H1 (cell line): ENCODE results near the gene AIM2. TPM values are rescaled to one million over a fixed set of nuclear protein-coding genes. Genes with fewer than 3 reads are reported as not detected.

Experiments
- CTCF ChIA-PET: fragments of 300-600 bp; sonication (Branson Sonifier 250); formaldehyde crosslinking; loops from one replicate; lab custom pipeline; 2021; ENCODE audit not compliant: partially characterized antibody; lab: Charles Lee
- POLR2A ChIA-PET: fragments of 300-600 bp; sonication (Branson Sonifier 250); formaldehyde crosslinking; loops from one replicate; lab custom pipeline; 2021; ENCODE audit warnings: inconsistent platforms; ENCODE audit not compliant: partially characterized antibody; lab: Charles Lee
- DNase-seq, 2 experiments: peaks; one replicate each; pipeline versions ENCODE4 v3.0.0 to v3.0.0-alpha.2; 2010 to 2022; ENCODE audit warnings: low spot score in 2 of 2, low read depth in 1 of 2, mixed read lengths in 1 of 2
- FAIRE-seq: peaks from 2 replicates; lab custom pipeline; 2011; peaks lifted over from hg19 to GRCh38; lab: Jason Lieb, UNC
- H2AFZ ChIP-seq: 2 replicates; pipeline ENCODE4 v1.8.1; 2012; ENCODE audit warnings: low read length, inconsistent platforms
- H2AK5ac ChIP-seq: 2 replicates; pipeline ENCODE4 v1.6.1; 2013; ENCODE audit warnings: low read depth, low read length
- H2BK120ac ChIP-seq: replicated peaks from 2 replicates; pipeline ENCODE3; 2013; ENCODE audit warnings: low read depth, low read length, inconsistent platforms
- H2BK12ac ChIP-seq: 2 replicates; pipeline ENCODE4 v1.6.1; 2013; ENCODE audit warnings: low read depth, low read length
- H2BK15ac ChIP-seq: 2 replicates; pipeline ENCODE4 v1.6.1; 2013; ENCODE audit warnings: low read length
- H2BK20ac ChIP-seq: 2 replicates; pipeline ENCODE4 v1.6.1; 2013; ENCODE audit warnings: low read length
- H2BK5ac ChIP-seq: 2 replicates; pipeline ENCODE4 v1.6.1; 2013; ENCODE audit warnings: low read depth, low read length
- H3K14ac ChIP-seq: 2 replicates; pipeline ENCODE4 v1.6.1; 2013; ENCODE audit warnings: inconsistent platforms; ENCODE audit not compliant: insufficient read length
- H3K18ac ChIP-seq: 2 replicates; pipeline ENCODE4 v1.6.1; 2013; ENCODE audit warnings: low read length; ENCODE audit errors: extremely low read depth
- H3K23ac ChIP-seq: 2 replicates; pipeline ENCODE4 v1.6.1; 2013; ENCODE audit warnings: inconsistent platforms; ENCODE audit not compliant: insufficient read length
- H3K23me2 ChIP-seq: 2 replicates; pipeline ENCODE4 v1.6.1; 2013; ENCODE audit warnings: low read depth, low read length
- H3K27ac ChIP-seq: 2 replicates; pipeline ENCODE4 v1.6.1; 2011; ENCODE audit warnings: low read depth, low read length, inconsistent platforms
- H3K27me3 ChIP-seq, 4 experiments: replicated peaks in 1 of 4; 1 replicate in 1 of 4; 2 replicates in 3 of 4; pipeline versions ENCODE4 v1.6.1 to v1.8.1; 2011 to 2013; ENCODE audit warnings: low read length in 3 of 4, mild to moderate bottlenecking in 3 of 4, inconsistent platforms in 2 of 4, mixed read lengths in 2 of 4, moderate library complexity in 1 of 4; ENCODE audit not compliant: control insufficient read depth in 3 of 4, insufficient read depth in 3 of 4; ENCODE audit errors: extremely low read depth in 1 of 4
- H3K36me3 ChIP-seq, 4 experiments: 2 replicates each; pipeline versions ENCODE4 v1.6.1 to v1.8.1; 2011 to 2013; ENCODE audit warnings: mild to moderate bottlenecking in 4 of 4, low read length in 3 of 4, moderate library complexity in 2 of 4, control low read depth in 1 of 4, inconsistent platforms in 1 of 4; ENCODE audit not compliant: insufficient read depth in 4 of 4, control insufficient read depth in 2 of 4
- H3K4ac ChIP-seq: replicated peaks from 2 replicates; pipeline ENCODE3; 2013; ENCODE audit warnings: low read length, low read depth, mixed read lengths, inconsistent platforms; ENCODE audit not compliant: insufficient read length
- H3K4me1 ChIP-seq, 4 experiments: replicated peaks in 1 of 4; 1 replicate in 1 of 4; 2 replicates in 3 of 4; pipeline versions ENCODE4 v1.6.1 to v1.8.1; 2011 to 2013; ENCODE audit warnings: low read length in 3 of 4, inconsistent platforms in 2 of 4, mixed read lengths in 1 of 4; ENCODE audit not compliant: insufficient read depth in 4 of 4, control insufficient read depth in 3 of 4
- H3K4me2 ChIP-seq, 2 experiments: 2 replicates each; pipeline versions ENCODE4 v1.6.1 to v1.8.1; 2011 to 2013; ENCODE audit warnings: low read depth in 2 of 2, low read length in 2 of 2, control low read depth in 1 of 2, inconsistent platforms in 1 of 2, mild to moderate bottlenecking in 1 of 2; ENCODE audit not compliant: insufficient read depth in 1 of 2
- H3K4me3 ChIP-seq, 4 experiments: fragments of 200-600, 300-600 bp in 1 of 4; sonication (generic), shearing (Covaris generic), sonication (Bioruptor Twin) in 1 of 4; 2 replicates each; pipeline versions ENCODE4 v1.5.1 to v1.8.1; 2011 to 2016; ENCODE audit warnings: low read length in 4 of 4, low read depth in 3 of 4, control low read depth in 2 of 4, inconsistent platforms in 2 of 4, mild to moderate bottlenecking in 2 of 4, mixed read lengths in 1 of 4, moderate library complexity in 1 of 4; ENCODE audit not compliant: insufficient read depth in 2 of 4; ENCODE audit errors: extremely low read depth in 1 of 4
- H3K56ac ChIP-seq: replicated peaks from 2 replicates; pipeline ENCODE3; 2013; ENCODE audit warnings: low read depth, mild to moderate bottlenecking, mixed read lengths, low read length, inconsistent platforms; ENCODE audit not compliant: insufficient read length
- H3K79me1 ChIP-seq: 2 replicates; pipeline ENCODE4 v1.6.1; 2013; ENCODE audit warnings: low read depth, low read length, control low read depth
- H3K79me2 ChIP-seq, 2 experiments: 2 replicates each; pipeline versions ENCODE4 v1.6.1 to v1.8.1; 2012 to 2013; ENCODE audit warnings: low read length in 2 of 2, mild to moderate bottlenecking in 2 of 2, inconsistent platforms in 1 of 2; ENCODE audit not compliant: insufficient read depth in 2 of 2, control insufficient read depth in 1 of 2
- H3K9ac ChIP-seq, 4 experiments: replicated peaks in 1 of 4; 1 replicate in 1 of 4; 2 replicates in 3 of 4; pipeline versions ENCODE4 v1.6.1 to v1.8.1; 2011 to 2013; ENCODE audit warnings: low read depth in 3 of 4, low read length in 3 of 4, control low read depth in 2 of 4, mild to moderate bottlenecking in 2 of 4, moderate library complexity in 2 of 4, inconsistent platforms in 1 of 4; ENCODE audit errors: extremely low read depth in 1 of 4
- H3K9me3 ChIP-seq, 2 experiments: 2 replicates each; pipeline versions ENCODE4 v1.6.1 to v1.8.1; 2012 to 2013; ENCODE audit warnings: mild to moderate bottlenecking in 2 of 2, moderate library complexity in 2 of 2, control low read depth in 1 of 2, inconsistent platforms in 1 of 2, low read depth in 1 of 2, low read length in 1 of 2, mixed read lengths in 1 of 2; ENCODE audit not compliant: insufficient read depth in 2 of 2
- H4K20me1 ChIP-seq, 2 experiments: replicated peaks in 1 of 2; 2 replicates each; pipeline versions ENCODE3 to v1.8.1; 2011 to 2013; ENCODE audit warnings: inconsistent platforms in 2 of 2, low read length in 2 of 2, mild to moderate bottlenecking in 1 of 2; ENCODE audit not compliant: insufficient read depth in 2 of 2, control insufficient read depth in 1 of 2
- H4K5ac ChIP-seq: 2 replicates; pipeline ENCODE4 v1.6.1; 2013; ENCODE audit warnings: low read length, low read depth, mixed read lengths, inconsistent platforms; ENCODE audit not compliant: insufficient read length
- H4K8ac ChIP-seq: 2 replicates; pipeline ENCODE4 v1.8.0; 2013; ENCODE audit warnings: mild to moderate bottlenecking, moderate library complexity, low read length, inconsistent platforms; ENCODE audit not compliant: insufficient read depth; ENCODE audit errors: extremely low read depth
- H4K91ac ChIP-seq: replicated peaks from 2 replicates; pipeline ENCODE3; 2013; ENCODE audit warnings: low read length, mixed read lengths, inconsistent platforms; ENCODE audit not compliant: insufficient read length
- BRCA1 ChIP-seq: IDR thresholded peaks from 2 replicates; pipeline ENCODE4 v1.6.1; 2012; ENCODE audit warnings: low read depth, low read length, improper control_type of control experiment
- RAD21 ChIP-seq, 2 experiments: IDR thresholded peaks in 1 of 2; conservative IDR thresholded peaks in 1 of 2; 2 replicates each; pipeline ENCODE4 v1.6.1; 2011; ENCODE audit warnings: low read depth in 2 of 2, low read length in 2 of 2, improper control_type of control experiment in 1 of 2, inconsistent platforms in 1 of 2, mild to moderate bottlenecking in 1 of 2, moderate library complexity in 1 of 2
- RFX5 ChIP-seq: IDR thresholded peaks from 2 replicates; pipeline ENCODE4 v1.6.1; 2011; ENCODE audit warnings: low read depth, low read length, improper control_type of control experiment, borderline replicate concordance
- SAP30 ChIP-seq: fragments of 300-600 bp; sonication (generic); IDR thresholded peaks from 2 replicates; pipeline ENCODE4 v1.7.1; 2012; ENCODE audit warnings: low read length, moderate library complexity, mild to moderate bottlenecking, inconsistent platforms; ENCODE audit not compliant: insufficient read depth, insufficient replicate concordance
- SP1 ChIP-seq: IDR thresholded peaks from 2 replicates; pipeline ENCODE4 v1.6.1; 2011; ENCODE audit warnings: low read depth, low read length
- SUZ12 ChIP-seq: fragments of 200-600 bp; sonication (generic); IDR thresholded peaks from 2 replicates; pipeline ENCODE4 v1.6.1; 2012; ENCODE audit warnings: mild to moderate bottlenecking, inconsistent platforms, low read length, moderate library complexity, mixed read lengths
- TBP ChIP-seq: IDR thresholded peaks from 2 replicates; pipeline ENCODE4 v1.6.1; 2011; ENCODE audit warnings: low read depth, low read length, improper control_type of control experiment
- YY1 ChIP-seq: IDR thresholded peaks from 2 replicates; pipeline ENCODE4 v1.6.1; 2011; ENCODE audit warnings: low read depth, mild to moderate bottlenecking, low read length
- ZNF274 ChIP-seq: IDR thresholded peaks from 2 replicates; pipeline ENCODE4 v1.7.0; 2012; ENCODE audit warnings: low read length, borderline replicate concordance; ENCODE audit errors: extremely low read depth
- WGBS, 2 experiments: shearing (Covaris generic) in 1 of 2; methylation state at CpG; one replicate each; pipeline versions ENCODE4 v1.1.6 to v1.1.7; 2013 to 2015; ENCODE audit warnings: low lambda C conversion rate in 2 of 2, mixed read lengths in 2 of 2, inconsistent platforms in 1 of 2, low coverage in 1 of 2, missing lambda C conversion rate in 1 of 2; ENCODE audit not compliant: insufficient replicate concordance in 2 of 2, insufficient coverage in 1 of 2, insufficient read length in 1 of 2; ENCODE audit errors: extremely low coverage in 1 of 2, missing lambda C conversion rate in 1 of 2; 5-methylcytosine and 5-hydroxymethylcytosine counted together
- polyA plus RNA-seq, 7 experiments: library from polyadenylated mRNA; depleted of rRNA in 3 of 7; stranded (reverse) in 5 of 7; unstranded in 2 of 7; fragments of >200 nt in 5 of 7; fragments of 200-250 nt in 2 of 7; gene quantifications; 1 replicate in 5 of 7; 2 replicates in 1 of 7; 4 replicates in 1 of 7; pipeline versions ENCODE4 v1.2.1 to v1.2.3, GENCODE V29; 2011 to 2013; ENCODE audit warnings: missing spikeins in 2 of 7, mixed read lengths in 2 of 7
- total RNA-seq: library from RNA; stranded (reverse); fragmentation: NEBNext Ultra II Directional; extraction: Animal tissue kit (Norgen Biotek cat#: 25700); gene quantifications from 2 replicates; pipeline ENCODE4 v1.2.1, GENCODE V29; 2021

The AIM2 gene
- total and polyA plus RNA-seq, 2 of the 8 experiments (the other 6 are each of a cell fraction or from before 2014, with no cell fraction given), result 0.21 to 2.1 TPM

- no peak overlapping the region for H3K4me2 ChIP-seq
- no peaks in the 10 kb centered on the region for H3K4me1 ChIP-seq
- H2BK12ac ChIP-seq, result no peak overlapping the region
- H4K5ac ChIP-seq, result no peak overlapping the region
- ChIA-PET POLR2A (no interaction called here), CTCF (interaction anchor here (1.0 to 3.4 kb wide), 2 partner anchors 11 to 434 kb away, joined by 3 to 16 read pairs; no protein-coding TSS in a partner anchor)
- no peak overlapping the region for H2BK15ac ChIP-seq
- H3K79me2 ChIP-seq, result no peaks in the 10 kb centered on the region
- H3K36me3 ChIP-seq, result no peaks in the 10 kb centered on the region
- H2BK20ac ChIP-seq, result no peak overlapping the region
- no peaks in the 10 kb centered on the region for H4K20me1 ChIP-seq
- no peak overlapping the region for H3K4me3 ChIP-seq
- H3K18ac ChIP-seq, result no peak overlapping the region
- H3K23ac ChIP-seq, result no peak overlapping the region
- no peaks in the 10 kb centered on the region for H3K9me3 ChIP-seq
- H3K14ac ChIP-seq, result no peak overlapping the region
- FAIRE-seq, result no peak
- no peak overlapping the region for H3K56ac ChIP-seq
- H4K91ac ChIP-seq, result no peak overlapping the region
- no peak overlapping the region for H4K8ac ChIP-seq
- H2BK5ac ChIP-seq, result no peak overlapping the region
- DNase-seq, result no peak
- no peak overlapping the region for H3K9ac ChIP-seq
- H3K23me2 ChIP-seq, result no peaks in the 10 kb centered on the region; the same call in 1 of the 2 replicates
- no peak for TF ChIP-seq TBP
- TF ChIP-seq RAD21 (IDR thresholded peaks at IDR 0.05 in 1 of 2, conservative IDR thresholded peaks at IDR 0.05 in 1 of 2; ENCODE audit: low read depth in 2 of 2, low read length in 2 of 2), result no peak
- TF ChIP-seq ZNF274, result no peak
- no peak for TF ChIP-seq SUZ12
- no peak for TF ChIP-seq SP1
- TF ChIP-seq RFX5, result no peak
- no peak for TF ChIP-seq SAP30
- no peak for TF ChIP-seq BRCA1
- TF ChIP-seq YY1, result no peak
- H3K4ac ChIP-seq, result no peak overlapping the region
- 83% methylated on average over 1 of the region's 1 CpG; no CpG with 5 or more reads in 1 of the 2 experiments for WGBS, 2 experiments
- no peaks in the 10 kb centered on the region; a peak in 1 of 7 replicates for H3K27me3 ChIP-seq
- no peak overlapping the region for H3K27ac ChIP-seq
- H2AK5ac ChIP-seq, result no peak overlapping the region
- no peaks in the 10 kb centered on the region for H3K79me1 ChIP-seq
- H2BK120ac ChIP-seq, result no peak overlapping the region
- no peak overlapping the region for H2AFZ ChIP-seq
Observed at GRCh38 chr1:159083013-159083412, 6.4 kb upstream of the AIM2 start.
